Activated T-cell treated with anti-CD3 and anti-CD28 coated beads, Interleukin-2, amount 50 U/mL, for 24 hours (primary cell): ENCODE measurements around the gene NAV2.
A peak's percentile ranks its signal among the peaks of the same experiment; 100 is the strongest.

Experiments
- DNase-seq: peaks from one replicate; pipeline ENCODE4 v3.0.0-alpha.2; 2020
- H3K27ac Mint-ChIP-seq: 2 replicates; pipeline ENCODE4 v1.8.0; 2020; ENCODE audit warnings: mild to moderate bottlenecking, mixed read lengths
- H3K27me3 Mint-ChIP-seq: 2 replicates; pipeline ENCODE4 v1.8.0; 2020; ENCODE audit warnings: mixed read lengths
- H3K36me3 Mint-ChIP-seq: 2 replicates; pipeline ENCODE4 v1.8.0; 2020; ENCODE audit warnings: low read depth, mixed read lengths
- H3K4me1 Mint-ChIP-seq: 2 replicates; pipeline ENCODE4 v1.8.0; 2020; ENCODE audit warnings: low read depth, mixed read lengths
- H3K4me3 Mint-ChIP-seq: 2 replicates; pipeline ENCODE4 v1.8.0; 2020; ENCODE audit warnings: mild to moderate bottlenecking, moderate library complexity, mixed read lengths
- H3K9me3 Mint-ChIP-seq: 2 replicates; pipeline ENCODE4 v1.8.0; 2020; ENCODE audit warnings: mixed read lengths

The NAV2 gene

DNA sequence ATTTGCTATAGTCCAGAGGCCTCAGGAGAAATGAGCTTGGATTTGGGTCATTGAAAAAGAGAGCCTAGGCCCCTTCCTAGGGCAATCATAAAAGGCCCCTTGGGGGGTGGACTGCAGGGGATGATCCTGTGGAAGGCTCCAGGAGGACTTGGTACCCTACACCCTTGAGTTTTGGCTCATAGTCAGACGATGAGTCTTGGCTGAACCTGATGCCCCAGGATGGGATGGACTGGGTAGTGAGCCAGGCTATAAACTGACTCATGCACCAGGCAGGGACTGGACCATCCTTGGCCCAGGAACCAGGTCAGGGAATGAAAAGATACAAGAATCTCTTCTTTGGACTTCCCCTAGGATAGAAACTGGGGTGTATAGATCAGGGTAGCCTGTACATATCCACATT is 54.2 kb downstream of the NAV2 start:
- Mint-ChIP-seq H3K36me3 (no peaks in the 10 kb centered on the region), H3K4me1 (no peaks in the 10 kb centered on the region), H3K4me3 (no peak overlapping the region), H3K9me3 (no peaks in the 10 kb centered on the region), H3K27me3 (peaks cover 31% of the 10 kb centered on the region), H3K27ac (no peak overlapping the region)
- DNase-seq, result no peak

DNA sequence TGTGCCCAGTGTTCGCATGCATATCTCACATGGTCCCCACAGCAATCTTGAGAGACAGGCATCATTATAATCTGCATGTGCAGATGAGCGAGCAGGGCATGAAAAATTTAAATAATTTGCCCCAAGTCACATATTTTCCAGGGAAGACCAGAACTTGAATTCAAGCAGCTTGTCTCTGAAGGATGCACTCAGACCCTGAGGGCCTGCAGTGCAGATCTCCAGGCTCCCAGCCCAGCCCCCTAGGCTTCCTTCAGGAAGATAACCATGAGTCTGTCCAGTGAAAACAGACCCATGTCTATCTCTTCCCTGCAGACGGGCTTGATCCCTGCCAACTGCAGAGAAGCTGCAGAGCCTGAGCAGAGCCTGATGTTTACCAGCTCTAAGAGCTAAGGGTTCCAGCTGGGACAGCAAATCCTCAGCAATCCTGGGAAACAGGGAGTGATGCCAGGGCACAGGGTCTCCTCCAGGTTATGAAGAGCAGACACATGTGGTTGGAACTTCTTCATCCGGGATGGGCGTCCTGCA is 55.1 kb downstream of the NAV2 start:
- peaks cover 35% of the 10 kb centered on the region for H3K27me3 Mint-ChIP-seq
- no peaks in the 10 kb centered on the region for H3K4me1 Mint-ChIP-seq
- DNase-seq, result no peak
- no peaks in the 10 kb centered on the region for H3K9me3 Mint-ChIP-seq
- no peak overlapping the region for H3K27ac Mint-ChIP-seq
- no peak overlapping the region for H3K4me3 Mint-ChIP-seq
- no peaks in the 10 kb centered on the region for H3K36me3 Mint-ChIP-seq

DNA sequence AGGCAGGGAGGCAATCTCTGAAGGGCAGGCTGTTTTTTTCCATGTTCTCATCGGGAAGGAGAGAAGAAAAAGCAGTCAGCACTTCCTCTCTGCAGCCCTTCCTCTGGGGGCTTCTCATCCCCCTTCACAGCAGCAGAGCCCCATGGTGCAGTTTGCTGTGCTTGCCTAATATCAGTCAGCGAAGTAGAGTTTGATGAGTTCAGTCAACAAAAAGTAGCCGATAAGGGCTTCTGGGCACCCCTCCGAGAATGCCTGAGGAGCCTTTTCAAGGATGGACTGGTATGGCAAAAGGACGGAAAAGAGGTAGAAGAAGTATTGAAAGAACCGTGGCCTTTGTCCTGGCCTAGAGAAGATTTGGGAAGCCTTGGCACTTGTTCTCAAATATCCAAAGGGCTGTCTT is 55.6 kb downstream of the NAV2 start:
- peaks cover 35% of the 10 kb centered on the region for H3K27me3 Mint-ChIP-seq
- H3K9me3 Mint-ChIP-seq, result no peaks in the 10 kb centered on the region
- no peaks in the 10 kb centered on the region for H3K4me1 Mint-ChIP-seq
- H3K4me3 Mint-ChIP-seq, result no peak overlapping the region
- no peaks in the 10 kb centered on the region for H3K36me3 Mint-ChIP-seq
- H3K27ac Mint-ChIP-seq, result no peak overlapping the region
- no peak for DNase-seq

DNA sequence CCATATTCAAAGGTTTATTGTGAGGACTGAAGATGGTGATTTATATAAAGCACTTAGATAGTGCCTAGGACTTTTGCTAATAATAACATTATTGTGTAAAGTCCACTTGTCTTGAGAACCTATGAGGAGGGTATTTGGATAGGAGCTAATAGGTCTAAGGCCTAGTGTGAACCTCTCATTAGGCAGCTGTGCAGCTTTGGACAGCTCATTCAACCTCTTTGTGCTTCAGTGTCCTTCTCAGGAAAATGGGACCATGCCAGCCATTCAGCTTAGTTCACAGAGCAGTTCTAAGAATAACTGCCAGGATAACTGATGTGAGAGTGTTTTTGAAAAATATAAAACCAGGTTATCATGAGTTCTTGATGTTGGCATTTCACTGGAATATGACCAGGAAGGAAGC is 56.2 kb downstream of the NAV2 start:
- no peaks in the 10 kb centered on the region for H3K4me1 Mint-ChIP-seq
- no peaks in the 10 kb centered on the region for H3K9me3 Mint-ChIP-seq
- no peak overlapping the region for H3K4me3 Mint-ChIP-seq
- peaks cover 37% of the 10 kb centered on the region for H3K27me3 Mint-ChIP-seq
- no peaks in the 10 kb centered on the region for H3K36me3 Mint-ChIP-seq
- H3K27ac Mint-ChIP-seq, result no peak overlapping the region
- no peak for DNase-seq

DNA sequence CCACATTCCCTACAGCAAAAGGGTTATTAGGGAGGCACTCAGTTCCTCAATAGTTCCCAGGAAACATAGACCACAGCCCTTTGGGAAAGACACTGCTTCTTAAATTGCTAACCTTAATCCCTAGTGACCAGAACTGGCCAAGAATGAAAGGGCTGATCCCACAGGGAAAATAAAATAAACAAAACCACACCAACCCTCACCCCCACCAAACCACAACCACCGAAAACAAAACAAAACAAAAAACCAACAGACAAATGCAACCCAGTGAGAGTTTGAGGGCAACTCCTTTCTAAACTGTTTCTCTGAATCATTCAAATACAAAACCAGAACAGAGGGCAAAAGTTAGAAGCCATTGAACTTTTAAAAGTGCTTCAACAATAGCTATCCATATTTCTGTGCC is 57.2 kb downstream of the NAV2 start:
- Mint-ChIP-seq H3K27ac (no peak overlapping the region), H3K4me1 (no peaks in the 10 kb centered on the region), H3K9me3 (no peaks in the 10 kb centered on the region), H3K27me3 (peaks cover 46% of the 10 kb centered on the region), H3K4me3 (no peak overlapping the region), H3K36me3 (no peaks in the 10 kb centered on the region)
- no peak for DNase-seq

DNA sequence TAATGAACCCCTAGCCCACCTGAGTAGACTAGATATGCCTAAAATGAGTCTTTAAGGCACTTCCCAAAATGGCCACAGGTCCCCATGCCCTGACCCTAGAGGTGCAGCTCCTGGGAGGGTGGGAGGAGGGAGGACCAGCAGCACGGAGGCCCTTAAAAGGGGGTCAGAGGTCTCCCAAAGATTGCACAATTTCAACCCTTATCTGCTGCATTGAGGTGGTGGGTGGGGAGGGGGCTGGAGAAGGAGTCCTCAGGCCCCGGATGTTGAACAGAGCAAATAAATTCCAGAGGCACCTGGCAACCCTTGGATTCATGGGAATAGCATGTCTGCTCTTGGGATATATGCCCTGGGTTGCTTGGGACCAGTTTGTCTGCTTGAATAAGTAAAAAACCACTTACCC is 57.6 kb downstream of the NAV2 start:
- H3K9me3 Mint-ChIP-seq, result no peaks in the 10 kb centered on the region
- H3K4me1 Mint-ChIP-seq, result no peaks in the 10 kb centered on the region
- peaks cover 48% of the 10 kb centered on the region for H3K27me3 Mint-ChIP-seq
- H3K4me3 Mint-ChIP-seq, result no peak overlapping the region
- H3K27ac Mint-ChIP-seq, result no peak overlapping the region
- H3K36me3 Mint-ChIP-seq, result no peaks in the 10 kb centered on the region
- no peak for DNase-seq

DNA sequence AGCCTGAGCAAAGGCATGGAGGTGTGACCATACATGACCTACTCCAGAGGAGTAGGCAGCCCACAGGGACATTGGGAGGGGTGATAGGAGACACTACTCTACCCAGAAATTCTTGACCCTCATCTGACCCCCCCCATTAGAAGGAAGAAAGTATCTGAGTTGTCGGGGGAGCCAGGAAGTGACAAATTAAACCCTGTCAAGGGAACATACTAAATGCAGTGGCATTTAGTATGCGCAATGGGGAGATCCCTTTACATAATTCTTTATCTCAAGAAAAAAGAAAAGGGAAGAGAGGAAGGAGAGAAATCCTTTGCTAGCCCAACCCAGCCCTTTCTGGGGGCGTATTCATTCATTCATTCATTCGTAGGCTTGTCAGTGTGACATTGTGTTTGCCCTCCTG is 58.8 kb downstream of the NAV2 start:
- DNase-seq, result no peak
- Mint-ChIP-seq H3K4me1 (peaks cover 2% of the 10 kb centered on the region), H3K27me3 (peaks cover 53% of the 10 kb centered on the region), H3K27ac (no peak overlapping the region), H3K9me3 (no peaks in the 10 kb centered on the region), H3K4me3 (no peak overlapping the region), H3K36me3 (no peaks in the 10 kb centered on the region)

DNA sequence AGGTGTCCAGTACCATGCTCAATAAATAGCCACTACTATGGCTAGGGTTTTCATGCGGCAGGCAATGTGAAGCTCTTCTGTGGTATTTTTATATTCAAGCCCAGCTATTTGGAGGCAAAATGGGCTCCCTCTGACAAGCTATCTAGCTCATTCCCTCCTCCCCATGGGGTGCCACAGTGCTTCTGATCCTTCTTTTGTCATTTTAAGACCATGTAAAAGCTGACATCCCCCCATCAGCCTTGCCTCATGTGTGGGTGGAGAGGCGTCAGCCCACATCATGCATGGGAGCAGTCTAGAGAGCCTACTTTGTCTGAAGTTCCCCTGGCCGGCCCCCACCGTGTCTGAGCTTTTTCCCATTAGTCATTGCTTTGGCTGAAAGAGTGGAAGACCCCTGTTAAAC is 59.8 kb downstream of the NAV2 start:
- Mint-ChIP-seq H3K27ac (no peak overlapping the region), H3K4me3 (no peak overlapping the region), H3K27me3 (peaks cover 58% of the 10 kb centered on the region), H3K9me3 (no peaks in the 10 kb centered on the region), H3K4me1 (peaks cover 4% of the 10 kb centered on the region), H3K36me3 (no peaks in the 10 kb centered on the region)
- no peak for DNase-seq

DNA sequence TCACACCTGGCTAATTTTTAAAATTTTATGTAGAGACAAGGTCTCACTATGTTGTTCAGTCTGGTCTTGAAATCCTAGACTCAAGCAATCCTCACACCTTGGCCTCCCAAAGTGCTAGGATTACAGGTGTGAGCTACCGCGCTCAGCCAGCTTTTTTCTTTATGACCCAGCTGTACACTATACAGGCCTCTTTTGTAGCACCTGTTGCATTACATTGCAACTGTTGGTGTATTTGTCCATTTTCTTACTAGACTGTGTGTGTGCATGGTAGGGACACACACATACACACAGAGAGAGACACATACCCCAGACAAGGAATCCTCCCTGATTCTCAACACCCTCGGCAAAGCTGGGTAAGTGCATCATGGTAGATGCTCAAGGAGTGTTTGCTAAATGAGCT is 61.7 kb downstream of the NAV2 start:
- no peak for DNase-seq
- H3K4me3 Mint-ChIP-seq, result no peak overlapping the region
- peaks cover 76% of the 10 kb centered on the region for H3K27me3 Mint-ChIP-seq
- no peaks in the 10 kb centered on the region for H3K9me3 Mint-ChIP-seq
- H3K27ac Mint-ChIP-seq, result no peak overlapping the region
- peaks cover 10% of the 10 kb centered on the region for H3K4me1 Mint-ChIP-seq
- no peaks in the 10 kb centered on the region for H3K36me3 Mint-ChIP-seq

DNA sequence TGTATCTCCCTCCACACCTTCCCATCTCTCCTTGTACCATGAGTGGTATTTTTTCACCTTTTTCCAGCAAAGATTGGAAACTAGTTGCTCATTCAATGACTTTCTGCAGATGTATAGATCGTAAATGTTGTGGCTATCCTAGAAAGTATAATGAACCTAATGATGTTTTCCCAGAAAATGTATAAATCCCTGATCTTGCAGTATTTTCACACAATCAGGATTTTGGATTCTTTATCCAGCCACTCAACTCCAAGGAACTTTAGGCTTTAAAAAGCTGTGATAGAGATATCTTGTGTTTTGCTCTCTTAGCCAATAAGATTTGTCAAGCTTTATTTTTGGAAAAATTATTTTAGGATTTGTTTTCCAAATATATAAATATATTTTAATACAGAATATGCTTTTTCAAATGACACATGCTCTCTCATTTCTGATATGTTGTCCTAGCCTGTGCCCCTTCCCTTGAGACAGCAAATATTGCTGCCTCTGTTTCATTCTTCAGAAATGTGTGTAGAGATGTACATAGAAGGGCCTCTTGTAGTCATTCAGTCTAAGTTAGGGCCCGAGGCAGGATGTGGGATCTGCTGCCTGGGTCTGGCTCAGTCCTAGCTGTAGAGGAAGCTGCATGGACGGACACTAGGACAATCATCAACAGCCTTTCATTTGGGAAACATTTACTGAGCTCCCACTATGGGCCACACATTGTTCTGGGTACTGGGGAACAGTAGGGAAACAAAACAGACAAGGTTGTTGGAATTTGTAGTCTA is 62.4 kb downstream of the NAV2 start:
- no peak for DNase-seq
- H3K27me3 Mint-ChIP-seq, result peaks cover 80% of the 10 kb centered on the region
- H3K9me3 Mint-ChIP-seq, result no peaks in the 10 kb centered on the region
- H3K27ac Mint-ChIP-seq, result no peak overlapping the region
- no peaks in the 10 kb centered on the region for H3K36me3 Mint-ChIP-seq
- H3K4me1 Mint-ChIP-seq, result peaks cover 10% of the 10 kb centered on the region
- no peak overlapping the region for H3K4me3 Mint-ChIP-seq

DNA sequence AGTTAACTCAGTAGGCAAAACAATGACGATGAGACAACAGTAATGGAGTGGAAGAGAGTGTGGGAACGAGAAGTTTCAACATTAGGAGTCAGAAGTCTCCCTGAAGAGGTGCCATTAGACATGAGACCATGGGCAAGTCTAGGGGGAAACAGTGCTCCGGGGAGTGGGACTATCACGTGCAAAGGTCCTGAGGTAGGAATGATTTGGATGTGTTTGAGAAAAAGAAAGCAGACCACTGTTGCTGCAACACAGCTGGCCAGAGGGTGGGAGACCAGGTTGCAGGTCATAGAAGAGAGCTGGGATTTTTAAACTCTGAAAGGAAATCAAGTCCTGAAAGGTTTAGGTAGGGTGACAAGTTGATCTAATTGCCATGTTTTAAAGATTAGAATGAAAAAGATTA is 63.0 kb downstream of the NAV2 start:
- Mint-ChIP-seq H3K4me3 (no peak overlapping the region), H3K27me3 (peaks cover 84% of the 10 kb centered on the region), H3K9me3 (no peaks in the 10 kb centered on the region), H3K27ac (no peak overlapping the region), H3K36me3 (no peaks in the 10 kb centered on the region), H3K4me1 (peaks cover 10% of the 10 kb centered on the region)
- DNase-seq, result no peak

DNA sequence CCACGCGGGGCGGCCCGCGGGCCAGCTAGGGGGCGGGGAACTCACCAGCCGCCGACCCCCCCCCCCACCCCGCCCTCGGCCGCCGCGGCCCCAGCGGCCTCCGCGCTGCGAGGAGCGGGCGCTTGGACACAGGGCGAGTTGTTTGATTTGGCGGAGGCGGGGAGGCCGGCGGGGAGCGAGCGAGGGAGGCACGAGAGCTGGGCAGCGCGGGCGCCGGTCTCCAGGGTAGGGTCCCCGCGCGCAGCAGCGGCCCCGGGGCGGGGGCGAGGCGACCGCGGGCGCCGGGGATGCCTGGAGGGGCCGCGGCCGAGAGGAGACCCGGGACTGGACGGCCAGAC is 64.4 kb downstream of the NAV2 start:
- peaks cover 77% of the 10 kb centered on the region for H3K27me3 Mint-ChIP-seq

DNA sequence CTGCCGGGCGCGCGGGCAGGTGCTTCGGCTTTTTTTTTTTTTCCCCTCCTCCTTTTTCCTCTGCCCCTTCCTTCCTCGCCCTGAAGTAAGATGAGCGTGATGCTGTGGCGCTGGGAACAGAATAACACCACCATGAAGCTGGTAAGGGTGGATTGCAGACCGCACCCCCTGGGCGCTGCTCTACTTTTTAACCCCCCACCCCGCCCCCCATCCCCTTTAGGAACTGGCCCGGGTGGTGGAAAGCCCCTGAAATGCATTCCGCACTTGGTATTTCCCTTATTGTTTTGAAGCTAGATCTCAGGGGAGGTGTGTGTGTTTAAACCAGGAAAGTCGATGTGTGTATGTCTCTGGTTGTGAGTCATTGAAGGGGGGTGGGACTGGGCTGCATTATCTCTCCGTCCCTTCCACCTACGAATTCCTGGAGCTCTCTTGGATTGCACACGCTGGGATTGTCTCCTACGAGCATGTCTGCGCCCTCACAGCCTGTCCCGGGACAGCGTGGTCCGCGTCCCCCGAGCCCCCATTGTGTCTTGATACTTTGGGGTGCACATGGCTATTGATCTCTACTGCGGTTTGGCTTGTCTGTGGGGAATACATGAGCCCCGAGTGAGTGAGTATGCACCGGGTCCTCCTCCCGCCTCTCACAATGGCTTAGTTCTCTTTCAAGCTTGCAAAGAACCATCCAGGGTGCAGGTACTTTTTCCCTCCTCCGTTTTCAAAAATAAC is 64.9 kb downstream of the NAV2 start:
- peaks cover 71% of the 10 kb centered on the region for H3K27me3 Mint-ChIP-seq
- no peak overlapping the region for H3K27ac Mint-ChIP-seq
- peaks cover 10% of the 10 kb centered on the region for H3K4me1 Mint-ChIP-seq
- peak overlapping the region; percentile 60 for H3K4me3 Mint-ChIP-seq
- H3K9me3 Mint-ChIP-seq, result no peaks in the 10 kb centered on the region
- H3K36me3 Mint-ChIP-seq, result no peaks in the 10 kb centered on the region
- no peak for DNase-seq

More for the DNA sequence above, 64.4 kb downstream of the NAV2 start:
- Mint-ChIP-seq H3K36me3 (no peaks in the 10 kb centered on the region), H3K9me3 (no peaks in the 10 kb centered on the region), H3K4me3 (peak overlapping the region; percentile 60), H3K4me1 (peaks cover 10% of the 10 kb centered on the region), H3K27ac (no peak overlapping the region)
- no peak for DNase-seq

DNA sequence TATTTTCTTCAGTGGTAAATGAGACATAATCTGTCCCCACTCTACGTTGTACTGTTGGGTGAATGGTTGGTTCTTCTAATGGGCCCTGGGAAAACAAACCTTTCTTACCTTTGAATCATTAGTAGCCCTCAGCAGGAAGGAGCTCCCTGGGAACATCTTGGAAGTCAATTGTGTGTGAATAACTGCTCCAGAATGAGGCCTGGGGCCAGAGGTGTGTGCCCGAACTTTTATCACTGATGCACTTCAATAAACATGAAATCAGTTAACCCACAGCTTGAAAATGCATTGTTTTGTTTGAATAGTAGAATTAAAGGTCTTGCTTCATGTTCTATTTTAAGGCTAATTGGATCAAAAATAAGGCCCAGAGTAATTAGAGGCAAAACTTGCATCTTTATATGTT is 67.1 kb downstream of the NAV2 start:
- no peaks in the 10 kb centered on the region for H3K9me3 Mint-ChIP-seq
- H3K36me3 Mint-ChIP-seq, result no peaks in the 10 kb centered on the region
- H3K4me1 Mint-ChIP-seq, result peaks cover 10% of the 10 kb centered on the region
- H3K4me3 Mint-ChIP-seq, result no peak overlapping the region
- no peak for DNase-seq
- H3K27ac Mint-ChIP-seq, result no peak overlapping the region
- peaks cover 51% of the 10 kb centered on the region for H3K27me3 Mint-ChIP-seq

DNA sequence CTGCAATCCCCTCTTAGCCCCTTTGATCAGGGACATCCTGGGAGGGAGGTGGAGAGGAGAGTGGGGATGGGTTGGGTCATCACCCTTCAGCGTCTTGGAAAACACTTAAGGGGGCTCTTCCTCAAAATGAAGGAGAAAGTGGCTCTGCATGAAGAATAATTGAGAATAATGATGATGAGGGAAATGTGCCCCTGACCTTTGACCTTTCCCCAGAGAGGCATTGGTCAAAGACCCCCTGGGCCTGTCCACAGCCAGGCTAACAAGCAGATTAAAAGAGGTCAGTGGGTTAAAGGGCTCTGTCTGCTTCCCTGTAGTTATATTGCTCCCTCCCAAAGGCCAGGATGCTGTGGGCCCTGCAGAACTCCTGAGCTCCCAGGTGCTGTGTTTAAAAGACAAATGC is 68.7 kb downstream of the NAV2 start:
- DNase-seq, result no peak
- H3K4me1 Mint-ChIP-seq, result peaks cover 9% of the 10 kb centered on the region
- no peak overlapping the region for H3K4me3 Mint-ChIP-seq
- H3K36me3 Mint-ChIP-seq, result no peaks in the 10 kb centered on the region
- H3K27me3 Mint-ChIP-seq, result peaks cover 40% of the 10 kb centered on the region
- no peak overlapping the region for H3K27ac Mint-ChIP-seq
- no peaks in the 10 kb centered on the region for H3K9me3 Mint-ChIP-seq
